ENCODE results near the gene ATP6V1C2. TPM values are rescaled to one million over a fixed set of nuclear protein-coding genes. Genes with fewer than 3 reads are reported as not detected.

ATP6V1C2 gene
- total RNA-seq, 1 experiment from 2014 or later, result 2.0 TPM

- Histone ChIP-seq H3K9me3 (ENCODE audit: control insufficient read depth in 1 of 2, insufficient read depth in 1 of 2, low read depth in 1 of 2, low read length in 2 of 2) (no peaks in the 10 kb centered on the region), H3K27ac (ENCODE audit: low read depth, low read length) (no peak overlapping the region), H3K4me3 (replicated peaks in 1 of 2; ENCODE audit: low read depth in 1 of 2, low read length in 2 of 2) (no peak overlapping the region), H3K27me3 (ENCODE audit: insufficient read depth, low read length) (no peaks in the 10 kb centered on the region), H2AFZ (ENCODE audit: low read depth, low read length, poor library complexity, severe bottlenecking) (no peak overlapping the region), H3K4me2 (ENCODE audit: low read length) (no peak overlapping the region), H3K4me1 (ENCODE audit: control insufficient read depth in 1 of 2, insufficient read depth in 2 of 2, low read length in 2 of 2) (peaks cover 0 to 6% of the 10 kb centered on the region in 2 experiments; a peak in 1 of 4 replicates), H4K20me1 (ENCODE audit: insufficient read depth) (no peaks in the 10 kb centered on the region), H3K36me3 (ENCODE audit: control insufficient read depth in 1 of 2, insufficient read depth in 2 of 2, low read length in 2 of 2) (no peaks in the 10 kb centered on the region), H3K9ac (ENCODE audit: low read length) (no peak overlapping the region), H3K79me2 (ENCODE audit: insufficient read depth, low read length) (no peaks in the 10 kb centered on the region), H3K9me2 (ENCODE audit: insufficient read depth) (no peaks in the 10 kb centered on the region)
- ATAC-seq (no peak), DNase-seq (ENCODE audit: low read depth, low spot score) (no peak)
- no TSS peak for BruUV-seq (replicated peaks)
- TF ChIP-seq SP1 (IDR thresholded peaks at IDR 0.05; ENCODE audit: low read depth), result no peak
- TF ChIP-seq ATF3 (IDR thresholded peaks at IDR 0.05), result no peak
- no peak for TF ChIP-seq POLR2AphosphoS5 (IDR thresholded peaks at IDR 0.05; ENCODE audit: low read depth, low read length)
- no peak for TF ChIP-seq ZFX (IDR thresholded peaks at IDR 0.05)
- TF ChIP-seq, protein P1, sequence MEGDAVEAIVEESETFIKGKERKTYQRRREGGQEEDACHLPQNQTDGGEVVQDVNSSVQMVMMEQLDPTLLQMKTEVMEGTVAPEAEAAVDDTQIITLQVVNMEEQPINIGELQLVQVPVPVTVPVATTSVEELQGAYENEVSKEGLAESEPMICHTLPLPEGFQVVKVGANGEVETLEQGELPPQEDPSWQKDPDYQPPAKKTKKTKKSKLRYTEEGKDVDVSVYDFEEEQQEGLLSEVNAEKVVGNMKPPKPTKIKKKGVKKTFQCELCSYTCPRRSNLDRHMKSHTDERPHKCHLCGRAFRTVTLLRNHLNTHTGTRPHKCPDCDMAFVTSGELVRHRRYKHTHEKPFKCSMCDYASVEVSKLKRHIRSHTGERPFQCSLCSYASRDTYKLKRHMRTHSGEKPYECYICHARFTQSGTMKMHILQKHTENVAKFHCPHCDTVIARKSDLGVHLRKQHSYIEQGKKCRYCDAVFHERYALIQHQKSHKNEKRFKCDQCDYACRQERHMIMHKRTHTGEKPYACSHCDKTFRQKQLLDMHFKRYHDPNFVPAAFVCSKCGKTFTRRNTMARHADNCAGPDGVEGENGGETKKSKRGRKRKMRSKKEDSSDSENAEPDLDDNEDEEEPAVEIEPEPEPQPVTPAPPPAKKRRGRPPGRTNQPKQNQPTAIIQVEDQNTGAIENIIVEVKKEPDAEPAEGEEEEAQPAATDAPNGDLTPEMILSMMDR (IDR thresholded peaks at IDR 0.05 in 2 of 3, conservative IDR thresholded peaks at IDR 0.05 in 1 of 3; ENCODE audit: borderline replicate concordance in 1 of 3, insufficient read depth in 1 of 3, low read depth in 2 of 3, low read length in 2 of 3), result no peak
- TF ChIP-seq POLR2A (IDR thresholded peaks at IDR 0.05; ENCODE audit: borderline replicate concordance, extremely low read depth, insufficient read depth, insufficient read length), result no peak
- TF ChIP-seq MAX (IDR thresholded peaks at IDR 0.05), result no peak
- no peak for TF ChIP-seq SIN3A (IDR thresholded peaks at IDR 0.05; ENCODE audit: low read depth)
- TF ChIP-seq, protein P2, sequence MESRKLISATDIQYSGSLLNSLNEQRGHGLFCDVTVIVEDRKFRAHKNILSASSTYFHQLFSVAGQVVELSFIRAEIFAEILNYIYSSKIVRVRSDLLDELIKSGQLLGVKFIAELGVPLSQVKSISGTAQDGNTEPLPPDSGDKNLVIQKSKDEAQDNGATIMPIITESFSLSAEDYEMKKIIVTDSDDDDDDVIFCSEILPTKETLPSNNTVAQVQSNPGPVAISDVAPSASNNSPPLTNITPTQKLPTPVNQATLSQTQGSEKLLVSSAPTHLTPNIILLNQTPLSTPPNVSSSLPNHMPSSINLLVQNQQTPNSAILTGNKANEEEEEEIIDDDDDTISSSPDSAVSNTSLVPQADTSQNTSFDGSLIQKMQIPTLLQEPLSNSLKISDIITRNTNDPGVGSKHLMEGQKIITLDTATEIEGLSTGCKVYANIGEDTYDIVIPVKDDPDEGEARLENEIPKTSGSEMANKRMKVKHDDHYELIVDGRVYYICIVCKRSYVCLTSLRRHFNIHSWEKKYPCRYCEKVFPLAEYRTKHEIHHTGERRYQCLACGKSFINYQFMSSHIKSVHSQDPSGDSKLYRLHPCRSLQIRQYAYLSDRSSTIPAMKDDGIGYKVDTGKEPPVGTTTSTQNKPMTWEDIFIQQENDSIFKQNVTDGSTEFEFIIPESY (IDR thresholded peaks at IDR 0.05; ENCODE audit: extremely low read depth, insufficient replicate concordance, low read length), result no peak
- TF ChIP-seq ZNF274 (IDR thresholded peaks at IDR 0.05; ENCODE audit: low read depth, low read length), result no peak
- no peak for TF ChIP-seq CBX3 (IDR thresholded peaks at IDR 0.05; ENCODE audit: low read depth)
- CTCF ChIA-PET, result no interaction called here
- intact Hi-C loops (cut with micrococcal nuclease), result no loop called here
- RAD21 ChIA-PET (ENCODE audit: low non-redundant PET in 1 of 2, low total read pairs in 2 of 2, uncharacterized antibody in 2 of 2, unreplicated experiment in 2 of 2), result no interaction called here
- POLR2A ChIA-PET, result no interaction called here
Observed at GRCh38 chr2:10742666-10743065, 21.2 kb downstream of the ATP6V1C2 start.

Data from HCT116 (cell line).